Colonic mucosa (tissue), 4 donors: ENCODE measurements around the gene MFSD6L. TPM values are rescaled to one million over a fixed set of nuclear protein-coding genes. Genes with fewer than 3 reads are reported as not detected.
A peak's percentile ranks its signal among the peaks of the same experiment; 100 is the strongest.

Experiments used
- DNase-seq: peaks from one replicate; pipeline ENCODE4 v3.0.0-alpha.2; 2020
- H3K27ac ChIP-seq: fragments of 200-600 bp; one replicate; pipeline ENCODE4 v1.8.0; 2021
- H3K27me3 ChIP-seq: fragments of 200-600 bp; one replicate; pipeline ENCODE4 v1.8.0; 2021
- H3K36me3 ChIP-seq: fragments of 200-600 bp; one replicate; pipeline ENCODE4 v1.8.0; 2021
- H3K4me1 ChIP-seq: fragments of 200-600 bp; one replicate; pipeline ENCODE4 v1.8.0; 2021; ENCODE audit warnings: mild to moderate bottlenecking
- H3K4me3 ChIP-seq: fragments of 200-600 bp; one replicate; pipeline ENCODE4 v1.8.0; 2021
- H3K9ac ChIP-seq, 2 donors: one replicate each; pipeline ENCODE4 v1.7.0; 2013; ENCODE audit warnings: control low read depth in 2 of 2, low read depth in 2 of 2, low read length in 2 of 2
- H3K9me3 ChIP-seq: fragments of 200-600 bp; one replicate; pipeline ENCODE4 v1.8.0; 2021
- CTCF ChIP-seq: fragments of 200-600 bp; IDR thresholded peaks from one replicate; pipeline ENCODE4 v1.8.0; 2022; ENCODE audit warnings: antibody characterized with exemption, mild to moderate bottlenecking
- intact Hi-C: fragments of 100-400 bp; cut with DNase I; formaldehyde crosslinking; loops from one replicate; pipeline ENCODE4 v1.14.1; 2022
- total RNA-seq, 2 donors: library from RNA; stranded (reverse); fragmentation: NEBNext Ultra II Directional in 1 of 2; extraction: Animal tissue kit (Norgen Biotek cat#: 25700) in 1 of 2; gene quantifications; one replicate each; pipeline ENCODE4 v1.2.1, GENCODE V29; 2021
- donor health status: healthy.
- donor health status: DM: no; HTN: no; CAD: no.
- donor health status: DM: no; HTN: no; CAD: no.

Gene MFSD6L
- total RNA-seq, 2 donors from 2014 or later, result 6.5 to 12.8 TPM

- Histone ChIP-seq H3K9ac (no peak overlapping the region), H3K36me3 (no peaks in the 10 kb centered on the region), H3K9me3 (no peaks in the 10 kb centered on the region), H3K27me3 (no peaks in the 10 kb centered on the region), H3K4me3 (no peak overlapping the region), H3K4me1 (no peaks in the 10 kb centered on the region), H3K27ac (no peak overlapping the region)
- no peak for TF ChIP-seq CTCF
- DNase-seq, result no peak
- intact Hi-C loops, result no loop called here
These were observed 43.4 kb downstream of the MFSD6L start for GRCh38 chr17:8755590-8756255.

GRCh38 chr17:8754890-8755289 is 44.3 kb downstream of the MFSD6L start:
- no peak overlapping the region for H3K9ac ChIP-seq
- no peak overlapping the region for H3K4me3 ChIP-seq
- H3K4me1 ChIP-seq, result no peaks in the 10 kb centered on the region
- no peaks in the 10 kb centered on the region for H3K27me3 ChIP-seq
- intact Hi-C loops, result no loop called here
- no peak for TF ChIP-seq CTCF
- H3K27ac ChIP-seq, result no peak overlapping the region
- H3K9me3 ChIP-seq, result no peaks in the 10 kb centered on the region
- no peak for DNase-seq
- H3K36me3 ChIP-seq, result no peaks in the 10 kb centered on the region

- Histone ChIP-seq H3K36me3 (no peaks in the 10 kb centered on the region), H3K27ac (no peak overlapping the region), H3K4me3 (no peak overlapping the region), H3K9me3 (no peaks in the 10 kb centered on the region), H3K4me1 (no peaks in the 10 kb centered on the region), H3K9ac (no peak overlapping the region), H3K27me3 (no peaks in the 10 kb centered on the region)
- TF ChIP-seq CTCF, result peak; percentile 41
- DNase-seq, result no peak
- intact Hi-C loops, result no loop called here
These were observed 45.2 kb downstream of the MFSD6L start for GRCh38 chr17:8753976-8754440.

GRCh38 chr17:8753136-8753975 is 45.8 kb downstream of the MFSD6L start:
- TF ChIP-seq CTCF, result no peak

GRCh38 chr17:8749616-8750015 is 49.5 kb downstream of the MFSD6L start:
- Histone ChIP-seq H3K27me3 (no peaks in the 10 kb centered on the region), H3K9me3 (no peaks in the 10 kb centered on the region), H3K9ac (no peak overlapping the region), H3K4me1 (no peaks in the 10 kb centered on the region), H3K36me3 (no peaks in the 10 kb centered on the region), H3K4me3 (no peak overlapping the region), H3K27ac (no peak overlapping the region)
- no peak for DNase-seq
- intact Hi-C loops, result no loop called here
- TF ChIP-seq CTCF, result no peak

More at GRCh38 chr17:8753136-8753975, 45.8 kb downstream of the MFSD6L start:
- no peak for DNase-seq
- no peaks in the 10 kb centered on the region for H3K36me3 ChIP-seq
- H3K27me3 ChIP-seq, result no peaks in the 10 kb centered on the region
- no peak overlapping the region for H3K27ac ChIP-seq
- intact Hi-C loops, result no loop called here
- no peak overlapping the region for H3K9ac ChIP-seq
- H3K9me3 ChIP-seq, result no peaks in the 10 kb centered on the region
- H3K4me3 ChIP-seq, result no peak overlapping the region
- H3K4me1 ChIP-seq, result no peaks in the 10 kb centered on the region
